Measurements from ENCODE around the gene PCDHA11.
"Not testable (repeated sequence)": the region's sequence is repeated elsewhere in the genome, so short reads cannot be mapped to it uniquely, and the experiment has no call there.

PCDHA11 gene, protein sequence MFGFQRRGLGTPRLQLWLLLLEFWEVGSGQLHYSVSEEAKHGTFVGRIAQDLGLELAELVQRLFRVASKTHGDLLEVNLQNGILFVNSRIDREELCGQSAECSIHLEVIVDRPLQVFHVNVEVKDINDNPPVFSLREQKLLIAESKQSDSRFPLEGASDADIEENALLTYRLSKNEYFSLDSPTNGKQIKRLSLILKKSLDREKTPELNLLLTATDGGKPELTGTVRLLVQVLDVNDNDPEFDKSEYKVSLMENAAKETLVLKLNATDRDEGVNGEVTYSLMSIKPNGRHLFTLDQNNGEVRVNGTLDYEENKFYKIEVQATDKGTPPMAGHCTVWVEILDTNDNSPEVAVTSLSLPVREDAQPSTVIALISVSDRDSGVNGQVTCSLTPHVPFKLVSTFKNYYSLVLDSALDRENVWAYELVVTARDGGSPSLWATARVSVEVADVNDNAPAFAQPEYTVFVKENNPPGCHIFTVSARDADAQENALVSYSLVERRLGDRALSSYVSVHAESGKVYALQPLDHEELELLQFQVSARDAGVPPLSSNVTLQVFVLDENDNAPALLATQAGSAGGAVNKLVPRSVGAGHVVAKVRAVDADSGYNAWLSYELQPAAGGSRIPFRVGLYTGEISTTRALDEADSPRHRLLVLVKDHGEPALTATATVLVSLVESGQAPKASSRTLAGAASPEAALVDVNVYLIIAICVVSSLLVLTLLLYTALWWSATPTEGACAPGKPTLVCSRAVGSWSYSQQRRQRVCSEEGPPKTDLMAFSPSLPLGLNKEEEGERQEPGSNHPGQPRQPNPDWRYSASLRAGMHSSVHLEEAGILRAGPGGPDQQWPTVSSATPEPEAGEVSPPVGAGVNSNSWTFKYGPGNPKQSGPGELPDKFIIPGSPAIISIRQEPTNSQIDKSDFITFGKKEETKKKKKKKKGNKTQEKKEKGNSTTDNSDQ

DNA sequence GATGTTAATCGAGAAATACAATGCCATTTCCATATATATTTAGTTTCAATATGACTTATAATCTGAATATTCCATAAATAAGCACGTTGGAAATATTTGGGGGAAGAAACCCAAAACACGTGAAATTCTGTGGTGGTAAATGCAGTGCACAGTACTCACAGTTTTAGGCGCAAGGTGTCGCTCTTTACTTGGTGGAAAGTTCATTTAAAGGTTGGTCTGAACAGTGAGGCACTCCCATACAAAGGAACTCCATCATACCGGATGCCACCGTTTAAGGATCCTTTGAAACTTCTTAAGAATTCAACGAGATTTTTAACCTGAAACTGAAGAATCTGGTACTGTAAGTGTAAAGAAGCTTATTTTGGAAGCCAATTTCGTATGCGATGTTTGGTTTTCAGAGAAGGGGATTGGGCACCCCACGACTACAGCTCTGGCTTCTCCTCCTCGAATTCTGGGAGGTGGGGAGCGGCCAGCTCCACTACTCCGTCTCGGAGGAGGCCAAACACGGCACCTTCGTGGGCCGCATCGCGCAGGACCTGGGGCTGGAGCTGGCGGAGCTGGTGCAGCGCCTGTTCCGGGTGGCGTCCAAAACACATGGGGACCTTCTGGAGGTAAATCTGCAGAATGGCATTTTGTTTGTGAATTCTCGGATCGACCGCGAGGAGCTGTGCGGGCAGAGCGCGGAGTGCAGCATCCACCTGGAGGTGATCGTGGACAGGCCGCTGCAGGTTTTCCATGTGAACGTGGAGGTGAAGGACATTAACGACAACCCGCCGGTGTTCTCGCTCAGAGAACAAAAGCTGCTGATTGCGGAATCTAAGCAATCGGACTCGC, at the start of gene PCDHA11:
Gene PCDHA11 (plus strand): TSS at position 237 of the 834 bp plus-strand sequence. CDS start 147 bp downstream, at position 384.
- DNase-seq (ENCODE audit: low read depth, low spot score) = no peak

DNA sequence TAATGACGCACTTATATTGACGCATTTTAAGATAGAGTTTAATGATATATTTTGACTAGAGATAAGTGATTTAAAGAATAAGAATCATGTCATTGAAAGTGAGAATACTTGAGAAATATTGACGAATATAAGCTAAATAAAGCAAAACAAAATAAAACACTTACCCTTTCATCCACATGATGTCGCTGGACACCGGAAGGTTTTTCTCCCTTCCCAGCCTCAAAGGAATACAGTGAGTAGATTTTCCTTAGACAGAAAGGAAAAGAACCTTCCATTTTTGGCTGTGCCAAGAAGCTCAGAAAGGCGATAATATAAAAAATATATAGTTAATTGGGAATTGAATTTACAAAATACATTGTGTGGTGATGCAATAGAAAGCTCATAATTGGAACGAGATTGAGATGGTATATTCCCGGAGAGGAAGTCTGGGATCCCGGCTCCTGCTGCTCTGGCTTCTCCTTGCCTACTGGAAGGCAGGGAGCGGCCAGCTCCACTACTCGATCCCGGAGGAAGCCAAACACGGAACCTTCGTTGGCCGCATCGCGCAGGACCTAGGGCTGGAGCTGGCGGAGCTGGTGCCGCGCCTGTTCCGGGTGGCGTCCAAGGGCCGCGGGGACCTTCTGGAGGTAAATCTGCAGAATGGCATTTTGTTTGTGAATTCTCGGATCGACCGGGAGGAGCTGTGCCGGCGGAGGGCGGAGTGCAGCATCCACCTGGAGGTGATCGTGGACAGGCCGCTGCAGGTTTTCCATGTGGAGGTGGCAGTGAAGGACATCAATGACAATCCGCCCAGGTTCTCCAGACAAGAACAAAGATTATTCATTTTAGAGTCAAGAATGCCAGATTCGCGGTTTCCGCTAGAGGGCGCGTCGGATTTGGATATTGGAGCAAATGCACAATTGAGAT, 47.1 kb upstream of the PCDHA11 start, which contains the start of gene PCDHA5:
Gene PCDHA5 (plus strand): TSS at position 239 of the 906 bp plus-strand sequence.
- DNase-seq (ENCODE audit: low read depth, low spot score) = no peak

DNA sequence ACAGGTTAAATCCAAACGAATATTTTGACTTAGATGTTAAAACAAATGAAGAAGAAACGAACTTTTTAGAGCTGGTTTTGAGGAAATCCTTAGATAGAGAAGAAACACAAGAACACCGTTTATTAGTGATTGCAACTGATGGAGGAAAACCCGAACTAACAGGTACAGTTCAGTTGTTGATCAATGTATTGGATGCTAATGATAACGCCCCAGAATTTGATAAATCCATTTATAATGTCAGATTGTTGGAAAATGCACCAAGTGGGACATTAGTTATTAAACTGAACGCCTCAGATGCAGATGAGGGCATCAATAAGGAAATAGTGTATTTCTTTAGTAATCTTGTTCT, 46.5 kb upstream of the PCDHA11 start:
- DNase-seq (ENCODE audit: low read depth, low spot score) = no peak

DNA sequence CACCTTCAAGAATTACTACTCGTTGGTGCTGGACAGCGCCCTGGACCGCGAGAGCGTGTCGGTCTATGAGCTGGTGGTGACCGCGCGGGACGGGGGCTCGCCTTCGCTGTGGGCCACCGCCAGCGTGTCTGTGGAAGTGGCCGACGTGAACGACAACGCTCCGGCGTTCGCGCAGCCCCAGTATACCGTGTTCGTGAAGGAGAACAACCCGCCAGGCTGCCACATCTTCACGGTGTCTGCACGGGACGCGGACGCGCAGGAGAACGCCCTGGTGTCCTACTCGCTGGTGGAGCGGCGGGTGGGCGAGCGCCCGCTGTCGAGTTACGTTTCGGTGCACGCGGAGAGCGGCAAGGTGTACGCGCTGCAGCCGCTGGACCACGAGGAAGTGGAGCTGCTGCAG, 45.8 kb upstream of the PCDHA11 start:
- not testable (repeated sequence) for DNase-seq (ENCODE audit: low read depth, low spot score)

DNA sequence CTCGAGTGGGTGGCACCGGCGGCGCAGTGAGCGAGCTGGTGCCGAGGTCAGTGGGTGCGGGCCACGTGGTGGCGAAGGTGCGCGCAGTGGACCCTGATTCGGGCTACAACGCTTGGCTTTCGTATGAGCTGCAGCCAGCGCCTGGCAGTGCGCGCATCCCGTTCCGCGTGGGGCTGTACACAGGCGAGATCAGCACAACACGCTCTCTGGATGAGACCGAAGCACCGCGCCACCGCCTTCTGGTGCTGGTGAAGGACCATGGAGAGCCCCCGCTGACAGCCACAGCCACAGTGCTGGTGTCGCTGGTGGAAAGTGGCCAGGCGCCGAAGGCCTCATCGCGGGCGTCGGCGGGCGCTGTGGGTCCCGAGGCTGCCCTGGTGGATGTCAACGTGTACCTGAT, 45.3 kb upstream of the PCDHA11 start:
- no peak for DNase-seq (ENCODE audit: low read depth, low spot score)

DNA sequence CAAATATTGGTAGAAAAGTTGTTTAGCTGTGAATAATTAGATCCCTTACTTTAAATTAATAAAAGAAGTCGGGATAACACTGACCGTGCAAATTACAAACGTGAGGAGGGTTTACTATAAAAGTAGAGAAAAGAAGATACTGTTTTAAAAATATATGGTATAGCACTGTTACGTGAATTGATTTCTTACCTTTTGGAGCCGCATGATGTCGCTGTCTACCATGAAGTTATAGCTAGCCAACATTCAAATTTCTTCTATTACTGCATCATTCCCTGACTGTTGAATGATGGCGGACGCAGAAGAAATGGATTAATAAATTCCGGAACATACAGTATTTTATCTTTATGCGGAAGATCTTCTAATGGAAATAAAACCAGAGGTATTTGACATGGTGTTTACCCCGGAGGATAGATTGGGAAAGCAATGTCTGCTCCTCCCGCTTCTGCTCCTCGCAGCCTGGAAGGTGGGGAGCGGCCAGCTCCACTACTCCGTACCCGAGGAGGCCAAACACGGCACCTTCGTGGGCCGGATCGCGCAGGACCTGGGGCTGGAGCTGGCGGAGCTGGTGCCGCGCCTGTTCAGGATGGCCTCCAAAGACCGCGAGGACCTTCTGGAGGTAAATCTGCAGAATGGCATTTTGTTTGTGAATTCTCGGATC, 40.9 kb upstream of the PCDHA11 start, which contains the start of gene PCDHA6:
Gene PCDHA6 (plus strand): TSS at position 257 of the 658 bp plus-strand sequence. CDS start 132 bp downstream, at position 389.
- no peak for DNase-seq (ENCODE audit: low read depth, low spot score)

DNA sequence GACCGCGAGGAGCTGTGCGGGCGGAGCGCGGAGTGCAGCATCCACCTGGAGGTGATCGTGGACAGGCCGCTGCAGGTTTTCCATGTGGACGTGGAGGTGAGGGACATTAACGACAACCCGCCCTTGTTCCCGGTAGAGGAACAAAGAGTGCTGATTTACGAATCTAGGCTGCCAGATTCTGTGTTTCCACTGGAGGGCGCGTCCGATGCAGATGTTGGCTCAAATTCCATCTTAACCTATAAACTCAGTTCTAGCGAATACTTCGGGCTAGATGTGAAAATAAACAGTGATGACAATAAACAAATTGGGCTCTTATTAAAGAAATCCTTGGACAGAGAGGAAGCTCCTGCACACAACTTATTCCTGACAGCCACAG, 40.4 kb upstream of the PCDHA11 start:
- DNase-seq (ENCODE audit: low read depth, low spot score) = no peak

DNA sequence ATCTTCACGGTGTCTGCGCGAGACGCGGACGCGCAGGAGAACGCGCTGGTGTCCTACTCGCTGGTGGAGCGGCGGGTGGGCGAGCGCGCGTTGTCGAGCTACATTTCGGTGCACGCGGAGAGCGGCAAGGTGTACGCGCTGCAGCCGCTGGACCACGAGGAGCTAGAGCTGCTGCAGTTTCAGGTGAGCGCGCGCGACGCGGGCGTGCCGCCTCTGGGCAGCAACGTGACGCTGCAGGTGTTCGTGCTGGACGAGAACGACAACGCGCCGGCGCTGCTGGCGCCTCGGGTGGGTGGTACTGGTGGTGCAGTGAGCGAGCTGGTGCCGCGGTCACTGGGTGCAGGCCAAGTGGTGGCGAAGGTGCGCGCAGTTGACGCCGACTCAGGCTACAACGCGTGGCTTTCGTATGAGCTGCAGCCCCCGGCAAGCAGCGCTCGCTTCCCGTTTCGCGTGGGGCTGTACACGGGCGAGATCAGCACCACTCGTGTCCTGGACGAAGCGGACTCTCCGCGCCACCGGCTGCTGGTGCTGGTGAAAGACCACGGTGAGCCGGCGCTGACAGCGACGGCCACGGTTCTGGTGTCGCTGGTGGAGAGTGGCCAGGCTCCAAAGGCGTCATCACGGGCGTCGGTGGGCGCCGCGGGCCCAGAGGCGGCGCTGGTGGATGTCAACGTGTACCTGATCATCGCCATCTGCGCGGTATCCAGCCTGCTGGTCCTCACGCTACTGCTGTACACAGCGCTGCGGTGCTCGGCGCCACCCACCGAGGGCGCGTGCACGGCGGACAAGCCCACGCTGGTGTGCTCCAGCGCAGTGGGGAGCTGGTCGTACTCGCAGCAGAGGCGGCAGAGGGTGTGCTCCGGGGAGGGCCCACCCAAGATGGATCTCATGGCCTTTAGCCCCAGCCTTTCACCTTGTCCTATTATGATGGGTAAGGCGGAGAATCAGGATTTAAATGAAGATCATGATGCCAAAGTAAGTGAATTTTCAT, 39.0 kb upstream of the PCDHA11 start:
- DNase-seq (ENCODE audit: low read depth, low spot score) = not testable (repeated sequence)

DNA sequence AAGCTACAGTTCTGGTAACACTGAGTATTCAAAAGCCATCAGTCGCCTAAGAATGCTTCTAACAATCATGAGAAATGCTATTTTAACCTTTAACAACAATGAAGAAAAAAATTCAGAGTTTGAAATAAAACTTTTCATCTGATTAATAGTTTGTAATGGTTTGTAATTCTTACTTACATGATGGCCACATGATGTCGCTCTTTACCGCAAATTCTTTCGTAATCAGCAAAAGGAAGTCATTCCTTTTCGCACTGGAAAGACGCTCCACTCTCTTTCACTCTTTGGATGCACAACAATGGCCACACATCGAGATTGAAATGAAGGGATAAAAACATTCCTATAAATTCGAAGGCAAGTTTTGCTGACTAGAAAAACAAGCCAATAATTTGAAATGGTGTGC, 34.8 kb upstream of the PCDHA11 start, which contains the start of gene PCDHA7:
Gene PCDHA7 (plus strand): TSS at position 277 of the 400 bp plus-strand sequence. CDS start 115 bp downstream, at position 392.
- no peak for DNase-seq (ENCODE audit: low read depth, low spot score)

DNA sequence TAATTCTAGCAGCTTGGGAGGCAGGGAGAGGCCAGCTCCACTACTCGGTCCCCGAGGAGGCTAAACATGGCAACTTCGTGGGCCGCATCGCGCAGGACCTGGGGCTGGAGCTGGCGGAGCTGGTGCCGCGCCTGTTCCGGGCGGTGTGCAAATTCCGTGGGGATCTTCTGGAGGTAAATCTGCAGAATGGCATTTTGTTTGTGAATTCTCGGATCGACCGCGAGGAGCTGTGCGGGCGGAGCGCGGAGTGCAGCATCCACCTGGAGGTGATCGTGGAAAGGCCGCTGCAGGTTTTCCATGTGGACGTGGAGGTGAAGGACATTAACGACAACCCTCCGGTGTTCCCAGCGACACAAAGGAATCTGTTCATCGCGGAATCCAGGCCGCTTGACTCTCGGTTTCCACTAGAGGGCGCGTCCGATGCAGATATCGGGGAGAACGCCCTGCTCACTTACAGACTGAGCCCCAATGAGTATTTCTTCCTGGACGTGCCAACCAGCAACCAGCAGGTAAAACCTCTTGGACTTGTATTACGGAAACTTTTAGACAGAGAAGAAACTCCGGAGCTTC, 34.2 kb upstream of the PCDHA11 start:
- not testable (repeated sequence) for DNase-seq (ENCODE audit: low read depth, low spot score)

DNA sequence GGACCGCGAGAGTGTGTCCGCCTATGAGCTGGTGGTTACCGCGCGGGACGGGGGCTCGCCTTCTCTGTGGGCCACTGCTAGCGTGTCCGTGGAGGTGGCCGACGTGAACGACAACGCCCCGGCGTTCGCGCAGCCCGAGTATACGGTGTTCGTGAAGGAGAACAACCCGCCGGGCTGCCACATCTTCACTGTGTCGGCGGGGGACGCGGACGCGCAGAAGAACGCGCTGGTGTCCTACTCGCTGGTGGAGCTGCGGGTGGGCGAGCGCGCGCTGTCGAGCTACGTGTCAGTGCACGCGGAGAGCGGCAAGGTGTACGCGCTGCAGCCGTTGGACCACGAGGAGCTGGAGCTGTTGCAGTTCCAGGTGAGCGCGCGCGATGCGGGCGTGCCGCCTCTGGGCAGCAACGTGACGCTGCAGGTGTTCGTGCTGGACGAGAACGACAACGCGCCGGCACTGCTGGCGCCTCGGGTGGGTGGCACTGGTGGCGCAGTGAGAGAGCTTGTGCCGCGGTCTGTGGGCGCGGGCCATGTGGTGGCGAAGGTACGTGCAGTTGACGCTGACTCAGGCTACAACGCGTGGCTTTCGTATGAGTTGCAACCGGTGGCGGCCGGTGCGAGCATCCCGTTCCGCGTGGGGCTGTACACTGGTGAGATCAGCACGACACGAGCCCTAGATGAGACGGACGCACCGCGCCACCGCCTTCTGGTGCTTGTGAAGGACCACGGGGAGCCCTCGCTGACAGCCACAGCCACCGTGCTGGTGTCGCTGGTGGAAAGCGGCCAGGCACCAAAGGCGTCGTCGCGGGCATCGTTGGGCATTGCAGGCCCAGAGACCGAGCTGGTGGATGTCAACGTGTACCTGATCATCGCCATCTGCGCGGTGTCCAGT, 32.9 kb upstream of the PCDHA11 start:
- no peak for DNase-seq (ENCODE audit: low read depth, low spot score)

DNA sequence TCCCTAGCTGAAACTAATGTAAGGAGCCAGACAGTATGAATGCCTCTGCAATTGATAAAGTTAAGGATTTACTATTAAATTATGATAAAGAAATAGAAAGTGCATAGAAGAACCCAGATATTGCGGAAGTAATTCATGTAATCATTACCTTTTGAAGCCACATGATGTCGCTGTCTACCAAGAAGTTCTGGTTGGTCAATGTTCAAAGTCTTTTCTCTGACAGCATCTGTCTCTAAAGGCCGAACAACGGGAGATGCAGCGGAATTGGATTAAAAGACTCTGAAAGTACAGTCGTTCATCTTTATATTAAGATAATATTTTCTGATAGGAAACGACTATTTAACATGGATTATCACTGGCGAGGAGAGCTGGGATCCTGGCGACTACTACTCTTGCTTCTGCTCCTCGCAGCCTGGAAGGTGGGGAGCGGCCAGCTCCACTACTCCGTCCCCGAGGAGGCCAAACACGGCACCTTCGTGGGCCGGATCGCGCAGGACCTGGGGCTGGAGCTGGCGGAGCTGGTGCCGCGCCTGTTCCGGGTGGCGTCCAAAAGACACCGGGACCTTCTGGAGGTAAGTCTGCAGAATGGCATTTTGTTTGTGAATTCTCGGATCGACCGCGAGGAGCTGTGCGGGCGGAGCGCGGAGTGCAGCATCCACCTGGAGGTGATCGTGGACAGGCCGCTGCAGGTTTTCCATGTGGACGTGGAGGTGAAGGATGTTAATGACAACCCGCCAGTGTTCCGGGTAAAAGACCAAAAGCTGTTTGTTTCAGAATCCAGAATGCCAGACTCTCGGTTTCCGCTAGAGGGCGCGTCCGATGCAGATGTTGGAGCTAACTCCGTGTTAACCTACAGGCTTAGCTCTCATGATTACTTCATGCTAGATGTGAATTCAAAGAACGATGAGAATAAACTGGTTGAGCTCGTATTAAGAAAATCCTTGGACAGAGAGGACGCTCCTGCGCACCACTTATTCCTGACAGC, 27.5 kb upstream of the PCDHA11 start, which contains the start of gene PCDHA8:
Gene PCDHA8 (plus strand): TSS at position 210 of the 985 bp plus-strand sequence. CDS start 135 bp downstream, at position 345.
- DNase-seq (ENCODE audit: low read depth, low spot score) = no peak

DNA sequence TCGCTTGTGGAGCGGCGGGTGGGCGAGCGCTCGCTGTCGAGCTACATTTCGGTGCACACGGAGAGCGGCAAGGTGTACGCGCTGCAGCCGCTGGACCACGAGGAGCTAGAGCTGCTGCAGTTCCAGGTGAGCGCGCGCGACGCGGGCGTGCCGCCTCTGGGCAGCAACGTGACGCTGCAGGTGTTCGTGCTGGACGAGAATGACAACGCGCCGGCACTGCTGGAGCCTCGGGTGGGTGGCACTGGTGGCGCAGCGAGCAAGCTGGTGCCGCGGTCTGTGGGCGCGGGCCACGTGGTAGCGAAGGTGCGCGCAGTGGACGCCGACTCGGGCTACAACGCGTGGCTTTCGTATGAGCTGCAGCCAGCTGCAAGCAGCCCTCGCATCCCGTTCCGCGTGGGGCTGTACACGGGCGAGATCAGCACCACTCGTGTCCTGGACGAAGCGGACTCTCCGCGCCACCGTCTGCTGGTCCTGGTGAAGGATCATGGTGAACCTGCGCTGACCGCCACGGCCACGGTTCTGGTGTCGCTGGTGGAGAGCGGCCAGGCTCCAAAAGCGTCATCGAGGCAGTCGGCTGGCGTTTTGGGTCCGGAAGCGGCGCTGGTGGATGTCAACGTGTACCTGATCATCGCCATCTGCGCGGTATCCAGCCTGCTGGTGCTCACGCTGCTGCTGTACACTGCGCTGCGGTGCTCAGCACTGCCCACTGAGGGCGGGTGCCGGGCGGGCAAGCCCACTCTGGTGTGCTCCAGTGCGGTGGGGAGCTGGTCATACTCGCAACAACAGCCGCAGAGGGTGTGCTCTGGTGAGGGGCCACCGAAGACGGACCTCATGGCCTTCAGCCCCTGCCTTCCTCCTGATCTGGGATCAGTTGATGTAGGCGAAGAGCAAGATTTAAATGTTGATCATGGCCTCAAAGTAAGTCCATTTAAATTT, 25.7 kb upstream of the PCDHA11 start:
- DNase-seq (ENCODE audit: low read depth, low spot score) = no peak
